ENCODE measurements around the gene HES6. TPM values are rescaled to one million over a fixed set of nuclear protein-coding genes. Genes with fewer than 3 reads are reported as not detected.

The HES6 gene
- total and polyA plus RNA-seq, 9 donors: 17.1 to 25.9 (median 21.4) TPM

GRCh38 chr2:238263204-238264071, 23.6 kb upstream of the HES6 start:
- WGBS (ENCODE audit: insufficient coverage): 21% methylated on average over 9 of the region's 13 CpGs
- peaks cover 29% of the 10 kb centered on the region for H3K4me1 ChIP-seq (ENCODE audit: control insufficient read depth, insufficient read depth, low read length)
- no peak overlapping the region for H3K4me3 ChIP-seq (ENCODE audit: low read length)
- DNase-seq: peak; percentile 95
- no peaks in the 10 kb centered on the region for H3K27me3 ChIP-seq (ENCODE audit: control insufficient read depth, insufficient read depth, low read length)
- no peaks in the 10 kb centered on the region for H3K9me3 ChIP-seq (replicated peaks; ENCODE audit: control insufficient read depth, low read depth, low read length)
- peak overlapping the region; percentile 29 for H3K27ac ChIP-seq (ENCODE audit: low read length)
- peaks cover 56% of the 10 kb centered on the region for H3K36me3 ChIP-seq (ENCODE audit: control insufficient read depth, insufficient read depth, low read length)

GRCh38 chr2:238262496-238263122, 22.8 kb upstream of the HES6 start:
- no peak for DNase-seq
- Histone ChIP-seq H3K27ac (ENCODE audit: low read length) (no peak overlapping the region), H3K4me3 (ENCODE audit: low read length) (no peak overlapping the region), H3K4me1 (ENCODE audit: control insufficient read depth, insufficient read depth, low read length) (peaks cover 29% of the 10 kb centered on the region), H3K27me3 (ENCODE audit: control insufficient read depth, insufficient read depth, low read length) (no peaks in the 10 kb centered on the region), H3K36me3 (ENCODE audit: control insufficient read depth, insufficient read depth, low read length) (peaks cover 53% of the 10 kb centered on the region), H3K9me3 (replicated peaks; ENCODE audit: control insufficient read depth, low read depth, low read length) (no peaks in the 10 kb centered on the region)
- WGBS (ENCODE audit: insufficient coverage): 94% methylated on average over 11 of the region's 12 CpGs

- Histone ChIP-seq H3K27me3 (ENCODE audit: control insufficient read depth, insufficient read depth, low read length) (no peaks in the 10 kb centered on the region), H3K4me3 (ENCODE audit: low read length) (no peak overlapping the region), H3K36me3 (ENCODE audit: control insufficient read depth, insufficient read depth, low read length) (peaks cover 49% of the 10 kb centered on the region), H3K9me3 (replicated peaks; ENCODE audit: control insufficient read depth, low read depth, low read length) (no peaks in the 10 kb centered on the region), H3K27ac (ENCODE audit: low read length) (no peak overlapping the region), H3K4me1 (ENCODE audit: control insufficient read depth, insufficient read depth, low read length) (peaks cover 34% of the 10 kb centered on the region)
- no peak for DNase-seq
- 87% methylated on average over 15 of the region's 16 CpGs for WGBS (ENCODE audit: insufficient coverage)
These were observed 22.0 kb upstream of the HES6 start for GRCh38 chr2:238261718-238262375.

GRCh38 chr2:238260883-238261282, 21.0 kb upstream of the HES6 start:
- no peaks in the 10 kb centered on the region for H3K27me3 ChIP-seq (ENCODE audit: control insufficient read depth, insufficient read depth, low read length)
- H3K4me1 ChIP-seq (ENCODE audit: control insufficient read depth, insufficient read depth, low read length): peaks cover 43% of the 10 kb centered on the region
- no peak overlapping the region for H3K27ac ChIP-seq (ENCODE audit: low read length)
- H3K9me3 ChIP-seq (replicated peaks; ENCODE audit: control insufficient read depth, low read depth, low read length): no peaks in the 10 kb centered on the region
- DNase-seq: no peak
- H3K4me3 ChIP-seq (ENCODE audit: low read length): no peak overlapping the region
- peaks cover 58% of the 10 kb centered on the region for H3K36me3 ChIP-seq (ENCODE audit: control insufficient read depth, insufficient read depth, low read length)
- WGBS (ENCODE audit: insufficient coverage): 54% methylated on average over 17 of the region's 18 CpGs

- H3K27ac ChIP-seq (ENCODE audit: low read length): no peak overlapping the region
- H3K27me3 ChIP-seq (ENCODE audit: control insufficient read depth, insufficient read depth, low read length): no peaks in the 10 kb centered on the region
- no peak overlapping the region for H3K4me3 ChIP-seq (ENCODE audit: low read length)
- WGBS (ENCODE audit: insufficient coverage): 85% methylated on average over 14 of the region's 21 CpGs
- peaks cover 59% of the 10 kb centered on the region for H3K4me1 ChIP-seq (ENCODE audit: control insufficient read depth, insufficient read depth, low read length)
- peaks cover 65% of the 10 kb centered on the region for H3K36me3 ChIP-seq (ENCODE audit: control insufficient read depth, insufficient read depth, low read length)
- no peaks in the 10 kb centered on the region for H3K9me3 ChIP-seq (replicated peaks; ENCODE audit: control insufficient read depth, low read depth, low read length)
- DNase-seq: no peak
These were observed 19.5 kb upstream of the HES6 start for GRCh38 chr2:238259061-238260020.

GRCh38 chr2:238257786-238258700, 18.2 kb upstream of the HES6 start:
- Histone ChIP-seq H3K9me3 (replicated peaks; ENCODE audit: control insufficient read depth, low read depth, low read length) (no peaks in the 10 kb centered on the region), H3K27ac (ENCODE audit: low read length) (no peak overlapping the region), H3K4me1 (ENCODE audit: control insufficient read depth, insufficient read depth, low read length) (peaks cover 50% of the 10 kb centered on the region), H3K27me3 (ENCODE audit: control insufficient read depth, insufficient read depth, low read length) (no peaks in the 10 kb centered on the region), H3K36me3 (ENCODE audit: control insufficient read depth, insufficient read depth, low read length) (peaks cover 68% of the 10 kb centered on the region), H3K4me3 (ENCODE audit: low read length) (no peak overlapping the region)
- WGBS (ENCODE audit: insufficient coverage): 88% methylated on average over 13 of the region's 15 CpGs
- DNase-seq: no peak

- Histone ChIP-seq H3K4me1 (ENCODE audit: control insufficient read depth, insufficient read depth, low read length) (peaks cover 45% of the 10 kb centered on the region), H3K27me3 (ENCODE audit: control insufficient read depth, insufficient read depth, low read length) (no peaks in the 10 kb centered on the region), H3K4me3 (ENCODE audit: low read length) (no peak overlapping the region), H3K27ac (ENCODE audit: low read length) (no peak overlapping the region), H3K9me3 (replicated peaks; ENCODE audit: control insufficient read depth, low read depth, low read length) (no peaks in the 10 kb centered on the region), H3K36me3 (ENCODE audit: control insufficient read depth, insufficient read depth, low read length) (peaks cover 66% of the 10 kb centered on the region)
- peak; percentile 63 for DNase-seq
- WGBS (ENCODE audit: insufficient coverage): 52% methylated on average over 9 of the region's 18 CpGs
These were observed 16.8 kb upstream of the HES6 start for GRCh38 chr2:238256594-238257104.

- Histone ChIP-seq H3K27ac (ENCODE audit: low read length) (no peak overlapping the region), H3K4me1 (ENCODE audit: control insufficient read depth, insufficient read depth, low read length) (peaks cover 43% of the 10 kb centered on the region), H3K27me3 (ENCODE audit: control insufficient read depth, insufficient read depth, low read length) (no peaks in the 10 kb centered on the region), H3K9me3 (replicated peaks; ENCODE audit: control insufficient read depth, low read depth, low read length) (no peaks in the 10 kb centered on the region), H3K4me3 (ENCODE audit: low read length) (no peak overlapping the region), H3K36me3 (ENCODE audit: control insufficient read depth, insufficient read depth, low read length) (peaks cover 69% of the 10 kb centered on the region)
- DNase-seq: no peak
- 83% methylated on average over 5 of the region's 6 CpGs for WGBS (ENCODE audit: insufficient coverage)
These were observed 16.3 kb upstream of the HES6 start for GRCh38 chr2:238256111-238256510.

GRCh38 chr2:238255636-238256035, 15.8 kb upstream of the HES6 start:
- Histone ChIP-seq H3K27ac (ENCODE audit: low read length) (no peak overlapping the region), H3K36me3 (ENCODE audit: control insufficient read depth, insufficient read depth, low read length) (peaks cover 74% of the 10 kb centered on the region), H3K9me3 (replicated peaks; ENCODE audit: control insufficient read depth, low read depth, low read length) (no peaks in the 10 kb centered on the region), H3K4me3 (ENCODE audit: low read length) (no peak overlapping the region), H3K27me3 (ENCODE audit: control insufficient read depth, insufficient read depth, low read length) (no peaks in the 10 kb centered on the region), H3K4me1 (ENCODE audit: control insufficient read depth, insufficient read depth, low read length) (peaks cover 41% of the 10 kb centered on the region)
- WGBS (ENCODE audit: insufficient coverage): 95% methylated on average over 5 of the region's 8 CpGs
- DNase-seq: no peak
